Epithelial cell of esophagus (primary cell): ENCODE data around the gene SEC61A1.

ENCODE experiments used
- DNase-seq: peaks from one replicate; pipeline ENCODE4 v3.0.0; 2010; ENCODE audit warnings: low read depth
- H3K4me3 ChIP-seq: 2 replicates; pipeline ENCODE4 v1.5.1; 2011; ENCODE audit warnings: mild to moderate bottlenecking, low read length, control low read depth
- TF ChIP-seq, protein P1 (sequence below): IDR thresholded peaks from 2 replicates; pipeline ENCODE4 v1.5.1; 2011; ENCODE audit warnings: low read depth, mild to moderate bottlenecking, low read length, control low read depth, inconsistent platforms; ENCODE audit not compliant: insufficient read depth; ENCODE audit errors: missing control alignments

The SEC61A1 gene

GRCh38 chr3:128051837-128052594 is at the start of gene SEC61A1:
Gene SEC61A1 (plus strand): TSS chr3:128052437. CDS start chr3:128052553, 116 bp downstream.
- TF ChIP-seq, protein P1, sequence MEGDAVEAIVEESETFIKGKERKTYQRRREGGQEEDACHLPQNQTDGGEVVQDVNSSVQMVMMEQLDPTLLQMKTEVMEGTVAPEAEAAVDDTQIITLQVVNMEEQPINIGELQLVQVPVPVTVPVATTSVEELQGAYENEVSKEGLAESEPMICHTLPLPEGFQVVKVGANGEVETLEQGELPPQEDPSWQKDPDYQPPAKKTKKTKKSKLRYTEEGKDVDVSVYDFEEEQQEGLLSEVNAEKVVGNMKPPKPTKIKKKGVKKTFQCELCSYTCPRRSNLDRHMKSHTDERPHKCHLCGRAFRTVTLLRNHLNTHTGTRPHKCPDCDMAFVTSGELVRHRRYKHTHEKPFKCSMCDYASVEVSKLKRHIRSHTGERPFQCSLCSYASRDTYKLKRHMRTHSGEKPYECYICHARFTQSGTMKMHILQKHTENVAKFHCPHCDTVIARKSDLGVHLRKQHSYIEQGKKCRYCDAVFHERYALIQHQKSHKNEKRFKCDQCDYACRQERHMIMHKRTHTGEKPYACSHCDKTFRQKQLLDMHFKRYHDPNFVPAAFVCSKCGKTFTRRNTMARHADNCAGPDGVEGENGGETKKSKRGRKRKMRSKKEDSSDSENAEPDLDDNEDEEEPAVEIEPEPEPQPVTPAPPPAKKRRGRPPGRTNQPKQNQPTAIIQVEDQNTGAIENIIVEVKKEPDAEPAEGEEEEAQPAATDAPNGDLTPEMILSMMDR = no peak
- peak; percentile 97 for DNase-seq
- peak within 1 kb of the TSS; percentile 99 for H3K4me3 ChIP-seq

- no peak for DNase-seq
- no peak overlapping the region for H3K4me3 ChIP-seq
- TF ChIP-seq, protein P1 = no peak
These were observed 47.6 kb upstream of the SEC61A1 start for GRCh38 chr3:128004661-128005060.

DNA sequence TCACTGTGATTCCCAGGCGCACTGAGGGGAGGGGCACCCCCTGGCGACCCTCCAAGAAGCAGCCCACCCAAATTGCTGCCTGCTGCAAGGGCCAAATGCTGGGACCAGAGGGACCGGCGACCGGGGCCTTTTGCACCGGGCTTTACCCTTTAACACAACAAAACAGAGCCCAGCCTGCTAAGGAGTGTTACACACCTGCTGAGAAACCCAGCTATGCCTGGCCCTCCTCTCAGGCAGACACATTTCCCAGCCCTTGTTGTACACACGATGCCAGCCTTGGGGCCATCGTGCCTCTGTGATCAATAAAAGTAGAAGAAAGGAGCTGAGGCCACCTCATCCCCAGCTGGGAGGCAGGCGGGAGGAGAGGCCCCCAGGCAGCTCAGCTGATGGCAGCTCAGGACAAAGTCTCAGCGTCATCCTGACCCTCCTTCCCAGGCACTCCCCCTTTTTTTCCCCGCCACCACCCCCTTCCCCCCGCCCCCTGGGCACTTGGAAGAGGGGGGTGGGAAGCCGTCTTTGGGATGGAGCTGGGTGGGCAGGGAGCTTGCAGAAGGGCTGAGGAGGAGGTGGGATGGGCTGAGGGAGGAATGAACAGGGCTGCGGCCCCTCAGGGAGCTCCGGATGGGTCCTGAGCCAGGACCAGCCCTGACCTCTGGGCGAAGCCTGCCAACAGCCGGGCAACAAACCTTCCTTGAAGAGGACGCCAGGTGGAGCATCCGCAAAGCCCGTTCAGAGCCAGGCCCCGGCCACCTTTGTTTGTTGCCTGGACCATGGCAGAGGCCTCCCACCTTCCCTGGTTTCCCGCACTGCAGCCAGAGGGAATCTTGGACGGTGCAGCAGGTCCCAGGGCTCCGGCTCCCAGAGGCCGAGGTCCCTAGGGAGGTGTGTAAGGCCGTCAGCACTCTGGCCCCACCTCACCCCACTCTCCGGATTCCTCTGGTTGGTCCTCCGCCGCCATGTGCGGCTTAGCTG is 45.9 kb upstream of the SEC61A1 start:
- no peak for DNase-seq
- no peak overlapping the region for H3K4me3 ChIP-seq
- TF ChIP-seq, protein P1 = no peak

DNA sequence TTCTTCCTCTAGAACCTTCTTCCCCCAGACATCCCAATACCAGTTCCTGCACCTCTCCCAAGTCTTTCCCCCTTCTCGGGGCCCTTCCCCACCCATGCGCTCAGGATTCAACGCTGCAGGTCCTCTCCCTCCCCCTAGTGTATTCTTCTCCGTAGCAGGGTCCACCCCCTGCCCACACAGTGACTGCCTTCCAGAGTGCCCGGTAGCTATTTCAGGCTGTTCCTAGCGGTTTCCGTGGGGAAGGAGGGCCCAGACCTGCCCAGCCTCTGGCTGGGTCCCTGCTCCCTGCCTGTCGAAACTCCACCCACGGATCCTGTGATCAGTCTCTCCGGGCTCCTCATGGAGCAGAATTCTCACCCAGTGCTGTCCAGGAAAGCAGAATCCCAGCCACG is 45.2 kb upstream of the SEC61A1 start:
- no peak overlapping the region for H3K4me3 ChIP-seq
- TF ChIP-seq, protein P1 = no peak
- DNase-seq = peak; percentile 22

DNA sequence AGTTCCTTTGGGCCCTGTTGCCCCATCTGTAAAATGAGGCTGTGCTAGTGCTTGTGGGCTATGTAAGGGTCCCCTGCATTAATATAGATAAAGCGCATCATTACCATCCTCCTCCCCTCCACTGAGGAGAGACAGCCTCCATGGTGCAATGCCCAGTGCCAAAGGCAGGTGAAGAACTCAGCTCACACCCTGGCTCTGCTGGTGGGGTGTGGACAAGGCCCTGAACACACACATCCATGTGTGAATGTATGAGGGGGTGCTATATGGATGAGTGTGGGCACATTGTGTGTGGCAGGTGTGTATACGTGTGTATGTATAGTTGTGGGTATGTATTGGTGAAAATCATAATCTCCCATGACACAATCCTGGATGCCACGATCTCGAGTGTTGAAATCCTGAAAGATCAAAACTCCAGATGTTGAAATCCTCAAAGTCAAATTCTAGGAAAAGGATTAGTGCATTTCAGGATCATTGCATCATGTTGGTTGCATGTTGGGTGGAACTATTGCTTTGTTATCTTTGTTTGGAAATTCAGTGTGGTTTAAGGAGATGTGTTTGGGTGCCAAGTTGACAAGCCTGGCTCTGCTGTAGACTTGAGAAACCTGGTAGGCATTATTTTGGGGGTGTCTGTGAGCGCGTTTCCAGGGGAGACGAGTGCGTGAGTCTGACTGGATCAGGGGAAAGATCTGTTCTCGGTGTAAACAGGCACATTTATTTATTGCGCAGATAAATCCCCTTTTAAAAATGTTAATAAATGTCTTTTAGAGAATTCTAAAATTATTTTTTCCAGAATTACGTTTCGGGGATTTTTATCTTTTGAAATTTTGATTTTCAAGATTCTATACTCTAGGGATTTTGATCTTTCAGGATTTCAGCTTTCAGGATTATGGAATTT is 42.0 kb upstream of the SEC61A1 start:
- H3K4me3 ChIP-seq = no peak overlapping the region
- peak; percentile 83 for DNase-seq
- TF ChIP-seq, protein P1 = peak; percentile 19

DNA sequence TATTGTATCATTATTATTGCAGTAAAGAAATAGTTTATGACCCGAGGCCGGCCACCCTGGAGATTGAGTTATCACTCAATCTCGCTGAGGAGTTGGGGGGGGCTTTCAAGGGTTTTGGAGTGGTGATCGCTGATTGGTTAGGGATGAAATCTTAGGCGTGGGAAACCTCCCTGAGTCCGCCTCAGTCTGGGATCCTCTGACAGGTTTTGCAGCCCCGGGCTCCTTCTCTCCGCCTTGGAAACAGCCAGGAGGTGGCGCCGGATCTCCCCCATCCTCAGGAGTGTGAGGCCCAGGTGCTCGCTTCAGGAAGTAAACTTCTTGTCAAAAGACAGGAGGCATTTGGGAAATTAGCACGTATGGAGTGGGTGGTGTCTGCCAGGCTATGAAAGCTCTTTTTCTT is 41.1 kb upstream of the SEC61A1 start:
- H3K4me3 ChIP-seq = no peak overlapping the region
- TF ChIP-seq, protein P1 = peak; percentile 70
- DNase-seq = peak; percentile 86
